Measurements from ENCODE around the gene AHI1.

AHI1 gene

DNA sequence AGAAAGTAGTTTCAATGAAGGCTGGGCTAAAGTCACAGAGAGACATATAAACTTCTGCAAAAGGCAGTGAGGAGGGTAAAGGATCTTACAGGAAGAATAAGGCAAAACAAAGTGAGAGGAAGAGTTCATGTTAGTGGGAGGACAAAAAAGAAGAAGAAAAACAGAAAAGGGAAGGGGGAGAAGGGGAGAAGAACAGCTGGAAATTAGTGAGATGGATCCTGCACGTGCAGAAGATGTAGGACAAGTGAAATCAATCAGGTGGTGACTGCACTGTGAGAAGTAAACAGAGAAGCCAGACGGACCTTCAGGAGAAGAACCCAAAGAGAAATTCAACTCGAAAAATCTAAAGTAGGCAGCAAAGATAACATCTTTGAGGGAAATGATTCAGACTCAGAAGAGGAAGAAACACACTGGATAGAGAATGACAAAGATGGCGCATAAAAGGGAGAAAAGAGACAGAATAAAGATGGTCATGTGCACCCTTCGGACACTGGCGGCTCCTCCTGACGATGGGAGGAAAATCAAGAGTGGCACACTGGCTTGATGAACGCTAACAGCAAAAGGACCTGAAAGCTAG lies 210.5 kb downstream of the AHI1 start:
- DNase-seq = no peak

DNA sequence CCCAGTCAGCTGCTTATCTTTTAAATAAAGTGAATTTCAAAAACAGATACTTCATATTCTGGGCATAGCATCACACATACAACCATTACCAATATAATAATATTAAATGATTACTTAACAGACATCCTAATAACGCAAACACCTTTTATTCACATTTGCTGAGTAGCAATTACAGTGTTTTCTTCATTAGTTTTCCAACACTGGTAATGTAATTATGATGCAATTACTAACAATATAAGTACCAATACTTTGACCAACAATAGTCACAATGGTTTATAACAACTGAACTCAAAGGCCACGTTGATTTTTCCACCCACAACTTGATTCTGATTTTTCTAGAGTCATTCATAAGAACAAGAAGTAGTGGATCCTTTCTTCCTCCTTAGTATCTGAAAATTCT lies 212.4 kb downstream of the AHI1 start:
- DNase-seq = no peak

DNA sequence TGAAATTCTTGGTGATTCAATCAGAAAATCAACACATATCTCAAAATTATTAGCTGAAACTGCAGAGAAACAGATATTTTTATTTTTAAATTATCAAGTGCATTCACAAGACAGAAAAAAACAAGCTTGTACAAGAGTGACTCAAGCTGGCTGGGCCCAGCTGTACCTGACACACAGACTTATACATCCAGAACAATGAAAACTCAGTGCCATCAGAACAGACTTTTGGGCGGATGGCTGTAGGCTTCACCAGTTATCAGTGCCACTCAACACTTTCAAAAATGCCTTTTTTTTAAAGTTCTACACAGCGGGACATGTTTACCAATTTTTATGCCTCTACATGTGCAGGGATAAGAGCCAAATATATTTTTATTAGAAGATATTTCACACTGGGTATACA lies 213.6 kb downstream of the AHI1 start:
- no peak for DNase-seq

DNA sequence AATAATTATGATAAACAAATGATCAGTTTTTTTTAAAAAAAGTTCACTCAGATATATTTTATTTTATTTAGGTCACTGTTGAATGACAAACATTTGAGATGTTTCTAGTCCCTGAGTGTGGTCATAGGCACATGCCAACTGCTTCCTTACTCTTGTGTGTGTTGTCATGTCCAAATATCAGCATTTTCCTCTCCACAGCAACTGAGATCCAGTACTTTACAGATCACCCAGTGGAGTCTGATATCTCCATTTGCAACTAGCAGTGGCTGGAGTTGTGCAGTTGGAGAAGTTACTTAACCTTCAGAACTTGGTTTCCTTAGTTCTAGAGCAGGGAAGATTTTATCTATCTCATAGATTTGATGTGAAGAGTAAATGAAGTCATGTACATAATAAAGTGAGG lies 215.1 kb downstream of the AHI1 start:
- no peak for DNase-seq

DNA sequence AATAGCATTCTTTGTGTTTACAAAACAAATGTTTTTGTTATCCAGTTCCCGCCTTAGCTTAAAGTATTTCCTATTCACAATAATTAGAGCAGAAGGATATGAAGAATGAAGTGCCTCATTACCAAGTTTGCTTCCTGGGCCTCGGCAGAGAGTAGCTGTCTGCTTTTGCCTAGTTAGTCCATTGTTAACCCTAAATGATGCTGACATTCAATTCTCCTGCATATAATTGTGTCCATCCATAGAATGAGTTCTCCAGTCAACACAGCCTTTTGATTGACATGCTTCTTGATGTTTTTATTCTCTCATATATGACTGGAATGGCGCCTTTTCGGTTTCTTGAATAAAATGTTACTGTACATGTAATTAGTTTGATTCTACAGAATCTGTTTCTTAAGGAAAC lies 215.6 kb downstream of the AHI1 start:
- no peak for DNase-seq

DNA sequence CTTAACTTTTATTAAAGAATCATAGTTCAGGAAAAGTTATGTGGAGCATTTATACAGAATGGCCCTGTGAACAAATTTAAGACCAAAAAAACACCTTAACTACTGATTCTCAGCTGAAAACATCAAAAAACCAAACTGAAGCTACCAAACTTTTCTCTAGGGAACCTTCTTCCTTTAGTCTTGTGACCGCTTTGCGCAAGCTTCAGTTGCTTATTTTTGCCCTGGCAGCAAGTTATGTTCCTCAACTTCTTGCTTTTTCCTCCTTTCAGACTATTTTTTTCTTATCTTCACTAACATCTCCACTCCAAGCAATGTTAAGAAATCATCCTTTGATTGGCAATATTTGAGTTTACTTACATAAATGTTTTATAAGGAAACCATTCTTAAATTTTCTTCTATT lies 216.3 kb downstream of the AHI1 start:
- DNase-seq = no peak

DNA sequence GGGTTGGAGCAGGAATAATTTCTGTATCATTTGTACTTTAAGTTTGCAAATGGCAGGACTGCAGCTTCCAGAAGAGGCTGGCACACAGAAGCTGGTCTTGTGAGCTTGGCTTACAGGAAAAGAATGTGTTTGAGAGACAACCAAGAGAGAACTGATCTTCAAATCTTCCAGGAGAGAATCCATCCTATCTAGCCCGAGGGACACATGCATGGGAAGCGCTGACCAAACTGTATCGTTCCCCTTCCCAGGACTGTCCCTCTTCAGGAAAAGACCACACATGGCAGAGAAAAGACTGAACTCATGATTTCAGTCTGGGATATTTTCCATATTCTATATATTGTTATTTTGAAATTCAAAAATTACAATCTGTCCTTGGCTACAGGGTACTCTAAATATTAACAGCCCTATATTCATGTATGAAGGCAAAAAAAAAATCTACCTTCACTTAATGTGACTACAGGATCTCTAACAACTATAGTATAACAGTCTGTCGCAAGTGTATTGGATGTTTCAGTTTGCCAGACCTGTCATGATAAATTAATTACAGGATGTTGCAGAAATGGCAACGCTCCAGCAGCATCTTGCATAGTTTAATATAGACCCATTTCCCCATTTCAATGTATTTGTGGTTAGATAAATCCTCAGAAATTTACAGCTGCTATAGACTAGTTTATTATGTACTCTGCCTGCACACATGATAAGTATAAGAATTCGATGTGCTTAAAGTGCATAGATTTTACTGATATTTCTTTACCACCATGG lies 217.0 kb downstream of the AHI1 start:
- DNase-seq = no peak

DNA sequence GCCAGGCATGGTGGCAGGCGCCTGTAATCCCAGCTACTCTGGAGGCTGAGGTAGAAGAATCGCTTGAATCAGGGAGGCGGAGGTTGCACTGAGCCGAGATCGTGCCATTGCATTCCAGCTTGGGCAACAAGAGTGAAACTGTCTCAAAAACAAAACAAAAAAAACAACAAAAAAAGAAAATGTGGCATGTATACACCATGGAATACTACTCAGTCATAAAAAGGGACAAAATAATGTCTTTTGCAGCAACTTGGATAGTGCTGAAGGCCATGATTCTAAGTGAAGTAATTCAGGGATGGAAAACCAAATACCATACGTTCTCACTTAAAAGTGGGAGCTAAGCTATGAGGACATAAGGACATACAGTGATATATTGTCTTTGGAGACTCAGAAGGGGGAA lies 220.1 kb downstream of the AHI1 start:
- DNase-seq = no peak

DNA sequence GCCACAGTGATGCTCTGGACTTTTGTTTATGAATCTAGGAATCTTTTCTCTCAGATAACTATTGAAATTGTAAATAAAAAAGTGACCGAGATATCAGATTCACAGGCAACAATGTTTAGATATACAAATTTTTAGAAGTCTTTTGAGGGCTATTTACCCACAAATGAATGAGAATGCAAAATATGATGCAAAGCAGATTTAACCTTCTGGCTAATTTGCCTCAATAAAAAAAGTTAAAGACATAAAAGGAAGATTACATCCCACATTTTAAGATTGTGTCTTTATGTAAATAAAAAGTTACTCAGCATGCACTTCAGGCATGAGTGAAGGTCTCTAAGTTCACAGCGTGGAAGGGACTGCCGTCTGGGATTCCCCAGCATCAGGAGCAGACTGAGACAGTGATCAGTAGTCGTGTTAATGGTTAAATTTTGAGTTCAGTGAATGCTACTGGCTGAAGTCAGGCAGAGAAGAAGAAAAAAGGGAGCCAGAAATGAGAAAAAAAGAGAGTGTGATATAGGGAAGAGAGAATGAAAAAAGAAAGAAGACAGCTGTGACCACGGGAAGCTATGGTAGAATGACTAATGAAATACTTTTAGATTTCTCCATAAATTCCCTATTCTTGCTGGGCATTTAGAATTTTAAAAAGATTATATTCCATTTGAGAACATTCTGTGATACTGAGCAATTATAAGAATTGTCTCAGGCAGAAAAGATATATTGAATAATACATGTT lies 222.8 kb downstream of the AHI1 start:
- DNase-seq = no peak

DNA sequence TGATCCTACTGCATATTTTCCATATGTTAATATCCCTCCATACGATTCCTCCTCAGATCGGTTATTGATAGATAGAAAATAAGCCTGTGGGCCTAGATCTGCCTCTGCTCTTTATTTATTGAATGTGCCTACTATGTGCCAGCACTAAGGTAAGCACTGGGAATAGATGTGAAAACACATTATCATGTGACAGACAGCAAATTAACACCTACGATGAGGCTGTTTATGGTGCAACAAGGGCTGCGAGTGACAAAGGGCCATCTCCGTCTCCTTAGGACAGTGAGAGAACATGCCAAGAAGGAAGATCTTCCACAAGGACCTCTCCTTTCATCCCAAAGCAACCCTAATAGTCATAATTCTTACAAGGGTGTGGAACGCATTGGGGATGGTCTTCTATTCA lies 225.9 kb downstream of the AHI1 start:
- no peak for DNase-seq

DNA sequence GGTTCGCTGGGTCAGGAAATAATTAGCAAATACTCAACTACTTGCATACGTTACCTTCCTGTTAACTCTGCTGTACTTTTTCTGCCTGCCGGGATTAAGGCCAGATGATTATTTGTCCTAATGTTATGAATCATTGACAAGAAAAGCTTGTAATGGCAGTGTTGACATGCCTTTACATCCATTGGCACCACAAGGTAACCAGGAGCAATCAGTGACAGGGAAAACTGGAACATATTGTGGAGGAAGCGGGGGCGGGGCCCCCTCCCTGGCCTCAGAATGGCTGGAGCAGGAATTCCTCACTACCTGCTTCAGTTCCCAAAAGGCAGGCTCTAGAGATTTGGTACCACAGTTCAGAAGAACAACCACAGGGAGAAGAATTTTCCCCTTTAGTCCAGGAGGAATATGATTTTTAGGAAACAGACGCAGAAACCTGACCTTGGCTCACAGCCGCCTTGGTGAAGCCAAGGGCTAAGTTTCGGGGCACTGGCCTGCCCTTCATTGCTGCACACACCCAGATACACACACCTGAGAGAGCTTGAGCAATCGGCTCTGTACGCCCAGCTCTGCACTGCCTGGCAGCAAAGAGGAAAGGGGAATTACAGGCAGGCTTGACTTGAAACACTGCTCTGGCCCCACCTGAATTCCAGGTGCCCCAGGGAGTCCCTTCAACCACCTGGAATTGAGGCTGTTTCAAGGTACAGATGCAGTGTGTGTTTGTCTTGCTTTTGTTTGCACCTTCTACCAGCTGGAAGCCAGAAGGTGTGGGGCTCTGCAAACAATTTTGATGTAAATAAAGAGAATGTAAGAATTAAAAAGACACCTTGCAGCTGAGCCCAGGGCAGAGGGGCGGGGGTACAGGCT lies 226.6 kb downstream of the AHI1 start:
- peak; percentile 62 for DNase-seq

DNA sequence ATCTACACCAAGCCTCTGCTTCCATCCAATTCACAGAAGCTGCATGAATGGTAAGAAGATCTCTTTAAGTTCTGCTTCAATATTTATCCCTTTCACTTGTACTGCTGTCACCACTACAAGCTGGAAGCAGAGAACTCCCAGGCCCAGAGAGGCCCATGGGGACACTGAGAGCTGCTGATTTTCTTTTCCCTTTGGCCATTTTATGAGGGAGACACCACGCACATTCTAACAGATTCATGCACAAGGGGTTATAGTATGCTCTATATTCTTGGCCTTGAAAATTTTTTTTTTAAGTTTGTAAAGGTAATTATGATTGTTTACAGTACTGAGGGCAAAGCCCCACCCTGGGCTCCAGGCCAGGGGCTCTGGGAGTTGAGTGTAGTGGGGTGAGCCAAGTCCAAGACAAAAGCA lies 228.1 kb downstream of the AHI1 start:
- DNase-seq = no peak

DNA sequence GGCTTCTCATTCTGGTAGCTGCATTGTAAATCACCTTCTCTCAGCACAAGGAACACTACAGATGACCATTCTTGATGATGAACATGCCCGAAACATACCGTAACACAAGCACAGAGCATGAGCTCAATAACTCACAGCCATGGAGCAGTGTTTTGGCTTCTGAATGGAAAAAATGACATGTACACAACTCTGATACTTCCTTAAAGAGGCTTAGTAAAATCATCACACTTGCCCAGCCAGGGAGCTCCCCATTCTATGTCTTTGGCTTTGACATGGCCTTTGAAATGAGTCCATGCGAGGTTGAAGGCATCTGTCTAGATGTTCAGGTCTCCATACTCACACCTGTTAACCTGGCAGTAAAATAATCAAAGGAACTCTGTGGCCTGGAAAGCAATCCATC lies 228.8 kb downstream of the AHI1 start:
- no peak for DNase-seq

DNA sequence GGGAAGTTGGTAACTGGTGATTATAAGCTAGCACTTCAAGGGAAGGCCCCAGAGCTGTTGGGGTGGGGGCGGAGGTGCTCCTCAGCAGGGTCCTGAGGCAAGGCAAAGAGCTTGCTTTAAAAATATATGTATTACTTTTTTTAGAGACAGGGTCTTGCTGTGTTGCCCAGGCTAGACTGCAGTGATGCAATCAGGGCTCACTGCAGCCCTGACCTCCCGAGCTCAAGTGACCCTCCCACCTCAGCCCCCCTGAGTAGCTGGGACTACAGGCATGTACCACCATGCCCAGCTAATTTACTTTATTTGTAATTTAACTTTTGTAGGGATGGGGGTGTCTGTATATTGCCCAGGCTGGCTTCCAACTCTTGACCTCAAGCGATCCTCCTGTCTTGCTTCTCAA lies 229.3 kb downstream of the AHI1 start:
- no peak for DNase-seq

DNA sequence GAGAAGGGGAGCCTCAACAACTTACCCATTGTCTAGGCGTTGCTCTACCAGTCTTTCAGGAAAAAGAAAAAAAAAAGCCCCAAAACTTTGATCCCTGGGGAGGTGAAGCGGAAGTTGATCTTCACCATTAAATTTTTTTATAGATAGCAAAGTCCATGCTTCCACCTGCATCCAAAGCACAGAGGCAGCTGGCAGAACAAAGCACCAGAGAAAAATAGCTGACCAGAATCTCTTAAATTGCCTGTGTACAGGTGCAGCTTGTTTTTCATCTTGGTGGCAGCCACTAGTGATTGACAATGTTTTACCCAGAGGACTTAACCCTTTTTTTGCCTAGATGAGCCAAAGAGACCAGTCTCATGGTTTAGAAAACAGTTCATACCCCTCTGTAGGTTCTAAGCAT lies 230.5 kb downstream of the AHI1 start:
- no peak for DNase-seq

DNA sequence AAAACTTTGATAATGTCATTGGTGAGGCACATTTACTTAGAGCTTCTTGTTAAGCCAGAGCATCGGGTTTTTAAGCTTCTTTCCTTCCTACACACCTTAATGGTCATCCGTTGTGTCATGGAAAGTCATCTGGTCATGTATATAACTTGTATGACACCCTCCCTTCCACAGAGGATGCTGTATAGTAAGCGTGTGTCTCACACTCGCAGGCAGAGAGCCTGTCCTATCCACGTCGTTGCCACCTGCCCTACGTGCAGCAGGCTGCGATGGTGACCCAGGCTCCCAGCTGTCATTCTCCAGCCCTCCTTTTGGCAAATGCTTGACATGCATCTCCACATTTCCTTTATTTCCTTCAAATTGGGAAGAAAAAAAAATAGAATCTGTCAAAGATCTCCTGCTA lies 230.9 kb downstream of the AHI1 start:
- DNase-seq = no peak

DNA sequence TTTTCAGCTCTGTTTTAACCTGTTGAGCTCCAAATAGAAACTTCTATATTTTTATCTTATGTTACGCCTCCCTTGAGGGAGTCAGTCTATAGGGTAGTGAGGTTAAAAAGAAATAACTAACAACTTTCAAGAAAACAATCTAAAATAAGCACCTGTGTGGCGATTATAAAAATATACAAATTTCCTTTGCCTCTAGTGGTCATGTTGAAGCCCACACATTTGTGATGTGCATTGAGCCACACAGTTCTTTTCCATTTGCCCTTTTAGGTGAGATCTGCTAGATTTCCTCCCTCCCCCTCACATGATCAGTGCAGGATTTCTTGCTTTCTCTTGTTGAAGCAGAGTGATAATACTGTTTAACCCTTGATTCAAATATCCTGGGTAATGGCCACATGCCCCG lies 232.3 kb downstream of the AHI1 start:
- DNase-seq = no peak

DNA sequence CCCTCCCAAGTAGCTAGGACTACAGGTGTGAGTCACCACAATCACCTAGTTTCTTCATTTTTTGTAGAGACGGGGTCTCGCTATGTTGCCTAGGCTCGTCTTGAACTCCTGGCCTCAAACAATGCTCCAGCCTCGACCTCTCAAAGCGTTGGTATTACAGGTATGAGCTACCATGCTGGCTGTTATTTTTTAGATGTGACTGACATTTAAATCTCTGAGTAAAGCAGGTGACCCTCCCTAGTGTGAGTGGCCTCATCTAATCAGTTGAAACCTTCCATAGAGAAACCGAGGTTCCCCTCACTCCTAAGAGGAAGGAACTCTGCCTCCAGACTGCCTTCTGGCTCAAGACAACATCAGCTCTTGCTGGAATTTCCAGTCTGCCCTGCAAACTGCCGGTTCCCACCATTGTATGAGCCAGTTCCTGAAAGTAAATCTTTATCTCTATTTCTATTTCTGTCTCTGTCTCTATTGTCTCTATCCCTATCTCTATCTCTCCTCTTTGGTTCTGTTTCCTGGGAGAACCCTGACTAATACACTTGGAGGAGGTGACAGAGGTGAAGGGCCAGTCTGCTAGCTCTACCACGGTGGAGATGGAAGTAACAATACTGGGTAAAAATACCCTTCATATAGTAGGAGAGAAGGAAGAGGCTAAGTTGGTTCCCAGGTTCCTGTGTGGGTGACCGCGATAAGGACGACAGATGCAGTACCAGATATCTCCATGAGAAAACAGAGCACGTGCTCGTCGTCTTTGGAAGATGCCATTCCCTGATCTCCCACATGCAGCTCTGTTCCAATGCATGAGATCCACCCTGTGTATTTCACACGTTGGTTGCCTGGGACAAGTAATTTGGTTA lies 235.4 kb downstream of the AHI1 start:
- DNase-seq = no peak

DNA sequence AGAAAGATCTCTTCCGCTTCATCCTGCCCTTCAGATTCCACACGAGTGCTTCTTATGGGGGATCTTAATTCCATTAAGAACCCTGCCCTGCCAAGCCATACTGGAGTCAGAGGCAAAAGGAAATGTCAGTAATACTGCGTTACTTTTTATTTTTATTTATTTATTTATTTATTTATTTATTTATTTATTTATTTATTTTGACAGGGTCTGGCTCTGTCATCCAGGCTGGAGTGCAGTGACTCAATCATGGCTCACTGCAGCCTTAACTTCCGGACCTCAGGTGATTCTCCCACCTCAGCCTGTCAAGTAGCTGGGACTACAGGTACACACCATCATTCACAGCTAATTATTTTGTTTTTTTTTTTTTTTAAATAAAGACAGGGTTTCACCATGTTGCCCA lies 236.9 kb downstream of the AHI1 start:
- DNase-seq = no peak

DNA sequence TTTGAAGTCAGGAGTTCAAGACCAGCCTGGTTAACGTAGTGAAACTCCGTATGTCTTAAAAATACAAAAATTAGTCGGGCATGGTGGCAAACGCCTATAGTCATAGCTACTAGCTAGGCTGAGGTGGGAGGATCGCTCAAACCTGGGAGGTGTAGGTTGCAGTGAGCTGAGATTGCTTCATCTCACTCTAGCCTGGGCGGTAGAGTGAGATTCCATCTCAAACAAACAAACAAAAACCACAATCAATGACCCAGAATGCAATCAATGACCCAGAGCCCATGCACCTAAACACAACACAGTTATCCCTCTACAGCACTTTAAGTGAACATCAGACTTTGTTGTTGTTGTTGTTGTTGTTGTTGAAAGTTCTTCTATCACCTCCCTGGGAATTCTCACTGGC lies 238.6 kb downstream of the AHI1 start:
- no peak for DNase-seq

DNA sequence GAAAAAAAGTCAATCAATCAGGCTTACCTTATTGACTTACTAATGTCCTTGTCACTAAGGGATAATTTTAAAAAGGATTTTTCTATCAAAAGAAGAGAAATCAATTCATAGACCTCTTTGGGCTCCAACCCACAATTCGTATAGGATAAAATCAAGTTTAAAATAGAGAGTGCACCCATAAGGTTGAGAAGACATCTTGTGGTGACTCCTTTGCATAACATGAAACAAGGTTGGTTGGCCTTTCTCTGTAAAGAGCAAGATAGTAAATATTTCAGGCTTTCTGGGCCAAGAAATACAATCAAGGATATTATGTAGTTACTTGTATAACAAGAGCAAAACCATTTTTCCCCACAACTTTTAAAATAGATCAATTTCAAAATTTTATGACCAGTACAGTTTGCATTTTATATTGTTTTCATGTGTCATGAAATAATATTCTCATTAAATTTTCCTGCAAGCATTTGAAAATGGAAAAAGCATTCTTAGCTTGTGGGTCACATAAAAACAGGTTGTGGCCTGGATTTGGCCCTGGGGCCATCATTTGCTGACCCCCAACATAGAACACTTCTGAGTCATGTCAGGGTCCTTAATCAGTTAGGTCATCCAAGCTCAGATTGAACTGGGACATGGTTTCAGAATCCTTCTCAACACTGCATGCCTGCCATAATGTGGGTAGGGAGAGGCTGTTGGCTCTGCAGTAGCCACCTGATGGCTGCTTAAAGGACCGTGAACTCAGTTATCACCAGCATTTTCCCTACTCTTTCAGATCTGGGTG lies 239.7 kb downstream of the AHI1 start:
- DNase-seq = no peak

DNA sequence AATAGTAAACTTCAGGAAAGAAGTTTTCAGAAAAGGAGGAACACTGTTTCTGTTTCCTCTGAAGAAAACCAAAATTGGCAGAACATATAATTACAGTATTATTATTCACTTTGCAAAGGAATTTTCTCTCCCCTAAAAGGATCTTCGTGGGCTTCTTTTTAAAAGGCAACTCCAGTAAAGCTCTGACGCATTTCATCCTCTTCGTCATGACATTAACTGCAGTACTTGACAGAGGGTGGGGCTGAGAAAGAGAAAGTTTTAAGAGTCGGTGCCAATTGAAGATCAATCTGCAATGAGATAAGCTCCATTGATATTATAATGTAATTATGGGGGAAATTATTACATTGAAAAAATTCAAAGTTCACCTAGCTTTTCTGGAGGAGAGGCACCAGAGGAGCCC lies 240.7 kb downstream of the AHI1 start:
- no peak for DNase-seq

Data from NCI-H2107 (cell line).